ENCODE measurements around the gene RCAN1. TPM values are rescaled to one million over a fixed set of nuclear protein-coding genes. Genes with fewer than 3 reads are reported as not detected.

The RCAN1 gene
- total and polyA plus RNA-seq, 2 of the 4 experiments (the other 2 are of a cell fraction) = 53.5 to 175 TPM

GRCh38 chr21:34536820-34537219 lies 78.1 kb downstream of the RCAN1 start:
- in situ Hi-C loops (cut with MboI; ENCODE audit: low sequenced_read_pairs) (no loop called here), dilution Hi-C loops (cut with HindIII; ENCODE audit: low sequenced_read_pairs, unreplicated experiment) (no loop called here), intact Hi-C loops (cut with micrococcal nuclease) (no loop called here)
- Histone ChIP-seq H3K23ac (ENCODE audit: low read depth, low read length) (no peak overlapping the region; the same call in 1 of the 2 replicates), H3K4ac (ENCODE audit: low read depth, low read length) (peak overlapping the region; percentile 74), H2AK9ac (replicated peaks; ENCODE audit: low read depth, low read length, poor library complexity) (no peak overlapping the region), H3K4me2 (ENCODE audit: low read depth, low read length) (no peak overlapping the region), H2BK120ac (ENCODE audit: low read depth, low read length) (peak overlapping the region; percentile 80), H3K18ac (ENCODE audit: low read depth, low read length) (peak overlapping the region; percentile 65; the same call in 1 of the 2 replicates), H3K79me1 (ENCODE audit: low read depth in 1 of 2, low read length in 2 of 2) (peaks cover 5 to 25% of the 10 kb centered on the region in 2 experiments; a peak in 3 of 4 replicates), H3K9me1 (ENCODE audit: insufficient read depth, low read length) (peaks cover 19% of the 10 kb centered on the region), H3K27me3 (ENCODE audit: control insufficient read depth, insufficient read depth, low read length) (no peaks in the 10 kb centered on the region), H3K9me3 (ENCODE audit: control insufficient read depth, insufficient read depth, low read length) (no peaks in the 10 kb centered on the region), H2BK20ac (ENCODE audit: low read depth, low read length) (peak overlapping the region; percentile 75), H3K56ac (ENCODE audit: extremely low read depth, insufficient read depth, low read length) (0 out of 2 replicates have a peak overlapping the region, but pooled peaks have one; percentile 0), H4K5ac (ENCODE audit: low read depth, low read length) (peak overlapping the region; percentile 40; the same call in 1 of the 2 replicates), H3K27ac (ENCODE audit: insufficient read depth, low read length) (peak overlapping the region; percentile 23), H3K14ac (replicated peaks; ENCODE audit: low read depth, low read length) (peak overlapping the region; percentile 69; the same call in 1 of the 2 replicates), H3K4me3 (ENCODE audit: insufficient read depth, low read depth, low read length) (no peak overlapping the region), H2BK15ac (ENCODE audit: low read depth, low read length) (peak overlapping the region; percentile 42), H3K36me3 (ENCODE audit: control insufficient read depth, insufficient read depth, low read length) (no peaks in the 10 kb centered on the region), H4K91ac (ENCODE audit: insufficient read depth, low read depth, low read length) (peak overlapping the region; percentile 79), H2AFZ (replicated peaks; ENCODE audit: low read length, poor library complexity) (no peak overlapping the region), H2AK5ac (ENCODE audit: low read depth, low read length) (peak overlapping the region; percentile 95), H4K8ac (ENCODE audit: low read depth in 2 of 2, low read length in 2 of 2) (peak overlapping the region; percentile 1 to 71; a peak in 3 of 4 replicates), H4K20me1 (ENCODE audit: insufficient read depth, low read length) (no peaks in the 10 kb centered on the region), H3K4me1 (ENCODE audit: control insufficient read depth, insufficient read depth, low read length) (peaks cover 18% of the 10 kb centered on the region), H2BK5ac (ENCODE audit: low read depth, low read length, poor library complexity, severe bottlenecking) (peak overlapping the region; percentile 42), H3K9ac (ENCODE audit: low read depth, low read length) (0 out of 2 replicates have a peak overlapping the region, but pooled peaks have one; percentile 23)
- ChIA-PET CTCF (no interaction called here), POLR2A (ENCODE audit: unreplicated experiment) (no interaction called here)
- 0% methylated on average over 2 of the region's 2 CpGs; no CpG with 5 or more reads in 1 of the 2 experiments for WGBS, 2 experiments (ENCODE audit: extremely low coverage in 2 of 2, insufficient read length in 1 of 2)
- TF ChIP-seq ELK1 (IDR thresholded peaks at IDR 0.05; ENCODE audit: borderline replicate concordance, low read depth, low read length) (no peak), BHLHE40 (IDR thresholded peaks at IDR 0.05; ENCODE audit: low read depth, low read length) (peak; percentile 56; the same call in 1 of the 2 replicates)
- DNase-seq (peak; percentile 59), ATAC-seq (ENCODE audit: low read depth) (peak; percentile 76)
- no TSS peak for BruUV-seq (replicated peaks)

Measured in IMR-90 (cell line).